ENCODE data around the gene WTIP.
"Not testable (repeated sequence)": the region's sequence is repeated elsewhere in the genome, so short reads cannot be mapped to it uniquely, and the experiment has no call there.

The WTIP gene

DNA sequence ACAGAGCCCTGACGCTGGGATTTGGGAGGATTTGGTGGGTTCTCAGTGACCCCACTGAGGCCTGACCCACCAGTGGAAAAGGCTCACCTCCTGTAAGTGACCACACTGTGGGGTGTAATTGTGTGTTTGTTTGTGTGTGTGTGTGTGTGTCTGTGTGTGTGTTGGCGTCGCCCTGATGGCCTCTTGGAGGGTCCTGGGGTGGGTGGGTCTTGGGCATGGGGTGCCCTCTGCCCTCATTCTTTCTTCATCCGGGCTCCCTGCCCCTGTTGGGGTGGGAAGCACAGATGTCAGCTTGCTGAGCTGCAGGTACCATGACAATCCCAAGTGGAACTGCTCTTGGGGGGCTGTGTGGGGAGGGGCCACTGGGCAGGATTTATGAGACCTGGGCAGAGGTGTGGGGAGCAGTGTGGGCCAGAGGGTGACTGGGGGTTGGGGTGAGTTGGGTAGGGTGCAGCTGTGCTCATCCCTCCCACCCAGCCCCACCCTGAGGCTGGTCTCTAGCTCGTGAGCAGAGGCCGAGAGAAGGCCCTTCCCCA is 22.8 kb downstream of the WTIP start:
- DNase-seq: no peak

- DNase-seq: no peak
Observed at GRCh38 chr19:34504809-34505291, 23.3 kb downstream of the WTIP start.

DNA sequence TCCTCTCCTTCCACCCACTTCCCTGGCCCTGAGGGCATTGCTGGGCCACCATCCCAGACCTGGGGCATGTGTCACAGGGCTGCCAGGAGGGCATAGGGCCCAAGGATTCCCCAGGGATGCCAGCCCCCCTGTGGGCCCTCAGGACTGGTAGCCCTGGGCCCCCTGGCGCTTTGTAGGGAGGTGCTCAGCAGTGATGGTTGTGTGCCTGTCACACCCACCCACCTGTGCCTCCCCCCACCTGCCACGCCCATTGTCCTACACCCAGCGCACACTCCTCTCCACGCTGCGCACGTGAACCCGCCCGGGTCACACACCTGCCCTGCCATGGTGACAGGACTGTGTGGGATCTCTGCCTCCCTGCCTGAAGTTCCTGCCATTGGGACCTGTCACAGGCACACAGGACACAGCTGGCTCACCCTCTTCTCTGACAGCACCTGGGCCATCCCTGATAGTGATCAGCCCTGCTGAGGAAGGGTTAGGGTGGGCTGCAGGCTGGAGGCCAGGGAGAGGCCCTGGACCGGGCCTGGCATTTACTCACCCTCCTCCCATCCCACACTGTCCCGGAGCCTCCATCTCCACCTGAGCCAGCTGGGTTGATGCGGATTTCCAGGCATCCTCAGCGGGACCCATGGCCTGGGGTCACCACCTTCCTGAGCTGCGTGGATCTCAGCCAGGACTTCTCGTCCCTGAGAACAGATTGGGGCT is 23.9 kb downstream of the WTIP start:
- DNase-seq: no peak

DNA sequence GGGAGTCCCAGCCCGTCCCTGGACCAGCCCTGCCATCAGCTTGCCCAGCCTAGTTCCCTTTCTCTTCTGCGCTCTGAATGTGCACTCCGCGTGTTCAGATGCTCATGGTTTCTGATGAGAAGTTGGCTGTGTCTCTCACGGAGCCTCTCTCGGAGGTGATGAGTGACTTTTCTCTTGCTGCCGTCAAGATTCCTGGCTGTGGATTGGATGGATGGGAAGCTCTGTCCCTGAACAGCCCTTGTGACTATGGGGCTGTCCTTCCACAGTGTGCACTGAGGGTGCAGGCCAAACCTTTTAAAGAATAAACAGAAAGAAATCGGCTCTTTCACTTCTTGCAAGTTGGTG is 24.4 kb downstream of the WTIP start:
- no peak for DNase-seq

- no peak for DNase-seq
Observed at GRCh38 chr19:34507414-34508067, 26.0 kb downstream of the WTIP start.

- DNase-seq: no peak
Observed at GRCh38 chr19:34508540-34508939, 27.0 kb downstream of the WTIP start.

DNA sequence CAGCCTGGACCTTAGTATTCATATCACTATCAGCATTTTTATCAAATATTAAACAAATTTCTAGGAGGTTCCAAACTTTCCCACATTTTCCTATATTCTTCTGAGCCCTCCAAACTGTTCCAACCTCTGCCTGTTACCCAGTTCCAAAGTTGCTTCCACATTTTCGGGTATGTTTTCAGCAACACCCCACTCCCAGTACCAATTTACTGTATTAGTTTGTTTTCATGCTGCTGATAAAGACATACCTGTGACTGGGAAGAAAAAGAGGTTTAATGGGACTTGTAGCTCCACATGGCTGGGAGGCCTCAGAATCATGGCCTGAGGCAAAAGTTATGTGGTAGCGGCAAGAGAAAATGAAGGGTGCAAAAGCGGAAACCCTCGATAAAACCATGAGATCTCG is 29.3 kb downstream of the WTIP start:
- DNase-seq: not testable (repeated sequence)

DNA sequence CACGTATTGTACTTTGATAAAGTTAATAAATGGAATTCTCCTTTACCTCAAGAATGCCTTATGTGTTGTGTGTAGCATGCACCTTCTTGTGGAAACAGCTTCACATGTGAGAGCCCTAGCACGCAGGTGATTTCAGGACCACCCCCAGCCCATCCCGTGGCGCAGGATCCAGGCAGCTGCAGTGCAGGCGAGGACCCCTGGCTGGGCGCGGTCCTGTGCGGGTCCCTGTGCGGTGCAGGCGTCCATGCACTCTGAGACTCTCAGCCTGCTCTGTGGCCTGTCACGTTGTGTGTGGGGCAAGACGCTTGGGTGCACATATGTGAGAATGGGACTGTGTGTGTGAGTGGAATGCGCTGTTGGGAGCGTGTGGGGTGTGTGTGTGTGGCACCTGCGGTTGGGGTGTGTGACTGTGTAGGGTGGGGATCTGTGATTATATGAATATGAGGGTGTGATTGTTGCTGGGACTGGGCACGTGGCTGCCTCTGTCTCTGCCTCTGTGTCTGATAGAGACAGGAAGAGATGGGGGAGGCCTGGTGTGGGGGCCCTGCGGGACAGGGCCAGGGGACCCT is 30.8 kb downstream of the WTIP start:
- no peak for DNase-seq

DNA sequence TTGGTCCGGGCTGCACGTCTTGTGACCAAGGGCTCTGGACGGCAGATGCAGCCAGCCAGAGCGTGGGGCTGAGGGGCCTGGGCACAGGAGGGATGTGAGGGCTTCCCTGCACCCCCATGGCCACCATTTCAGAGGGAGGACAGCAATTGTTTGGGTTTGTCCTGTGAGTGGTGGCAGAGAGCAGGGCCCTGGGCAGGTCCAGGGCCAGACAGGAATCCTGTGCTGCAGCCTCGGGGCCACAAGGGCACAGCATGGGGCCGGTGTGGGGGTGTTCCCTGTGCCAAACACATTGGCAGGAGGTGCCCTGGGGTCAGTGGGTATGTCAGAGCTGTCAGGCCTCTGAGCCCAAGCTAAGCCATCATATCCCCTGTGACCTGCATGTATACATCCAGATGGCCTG is 32.2 kb downstream of the WTIP start:
- DNase-seq: no peak

- DNase-seq: no peak
Observed at GRCh38 chr19:34519602-34520001, 38.0 kb downstream of the WTIP start.

GRCh38 chr19:34523408-34523807 is 41.9 kb downstream of the WTIP start:
- no peak for DNase-seq

- no peak for DNase-seq
Observed at GRCh38 chr19:34525001-34525400, 43.4 kb downstream of the WTIP start.

- no peak for DNase-seq
Observed at GRCh38 chr19:34534206-34534605, 52.6 kb downstream of the WTIP start.

- no peak for DNase-seq
Observed at GRCh38 chr19:34539396-34539795, 57.8 kb downstream of the WTIP start.

- no peak for DNase-seq
Observed at GRCh38 chr19:34540811-34541557, 59.4 kb downstream of the WTIP start.

DNA sequence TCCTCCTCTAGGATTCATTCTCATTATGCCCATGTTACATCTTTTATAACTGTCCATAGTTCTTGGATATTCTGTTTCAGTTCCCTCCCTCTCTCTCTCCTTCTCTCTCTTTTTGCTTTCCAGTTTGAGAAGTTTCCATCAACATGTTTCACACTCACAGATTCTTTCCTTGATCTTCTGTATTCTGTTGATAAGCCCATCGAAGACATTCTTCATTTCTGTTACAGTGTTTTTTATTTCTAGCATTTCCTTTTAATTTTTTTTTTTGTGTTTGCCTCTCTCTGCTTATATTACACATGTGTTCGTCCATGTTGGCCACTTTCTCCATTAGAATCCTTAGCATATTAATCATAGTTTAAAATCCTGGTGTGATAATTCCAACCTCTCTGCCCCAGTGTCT is 68.3 kb downstream of the WTIP start:
- no peak for DNase-seq

- no peak for DNase-seq
Observed at GRCh38 chr19:34555447-34555846, 73.9 kb downstream of the WTIP start.

- no peak for DNase-seq
Observed at GRCh38 chr19:34556488-34556887, 74.9 kb downstream of the WTIP start.

GRCh38 chr19:34559045-34559444 is 77.5 kb downstream of the WTIP start:
- no peak for DNase-seq

GRCh38 chr19:34560229-34560628 is 78.7 kb downstream of the WTIP start:
- no peak for DNase-seq

Data from cortex of kidney (tissue), 1 donor.